CD8-positive, alpha-beta memory T cell (primary cell): Measurements from ENCODE around the gene MAML2. TPM values are rescaled to one million over a fixed set of nuclear protein-coding genes. Genes with fewer than 3 reads are reported as not detected.
A peak's percentile ranks its signal among the peaks of the same experiment; 100 is the strongest.

Source experiments
- CTCF ChIA-PET: fragments of 350-600 bp; sonication (Branson Sonifier 250); formaldehyde crosslinking; loops from one replicate; lab custom pipeline; 2021; ENCODE audit warnings: antibody characterized with exemption; lab: Charles Lee
- POLR2A ChIA-PET: fragments of 350-600 bp; sonication (Branson Sonifier 250); formaldehyde crosslinking; loops from one replicate; lab custom pipeline; 2021; ENCODE audit warnings: antibody characterized with exemption; lab: Charles Lee
- DNase-seq, 5 donors: peaks; one replicate each; pipeline versions ENCODE4 v3.0.0 to v3.0.0-alpha.2; 2020 to 2022; ENCODE audit warnings: mixed read lengths in 1 of 5
- H3K27ac ChIP-seq: one replicate; pipeline ENCODE4 v1.7.0; 2013; ENCODE audit warnings: low read depth, mild to moderate bottlenecking, low read length, moderate library complexity
- H3K27me3 ChIP-seq: 2 replicates; pipeline ENCODE4 v1.7.0; 2013; ENCODE audit warnings: low read length, mild to moderate bottlenecking; ENCODE audit not compliant: insufficient read depth, poor library complexity, severe bottlenecking
- H3K36me3 ChIP-seq: 2 replicates; pipeline ENCODE4 v1.7.0; 2013; ENCODE audit warnings: mild to moderate bottlenecking, low read length, moderate library complexity; ENCODE audit not compliant: insufficient read depth
- H3K4me1 ChIP-seq: 2 replicates; pipeline ENCODE4 v1.7.0; 2013; ENCODE audit warnings: mild to moderate bottlenecking, low read length, moderate library complexity; ENCODE audit not compliant: insufficient read depth
- H3K4me3 ChIP-seq: 2 replicates; pipeline ENCODE4 v1.7.0; 2013; ENCODE audit warnings: mild to moderate bottlenecking, low read length
- H3K9me3 ChIP-seq: 2 replicates; pipeline ENCODE4 v1.7.0; 2013; ENCODE audit warnings: mild to moderate bottlenecking, low read length
- H3K27ac Mint-ChIP-seq, 8 donors: one replicate each; pipeline ENCODE4 v1.8.0; 2020 to 2021; ENCODE audit warnings: mixed read lengths in 8 of 8, mild to moderate bottlenecking in 6 of 8, inconsistent platforms in 3 of 8, moderate library complexity in 3 of 8
- H3K27me3 Mint-ChIP-seq, 2 donors: one replicate each; pipeline ENCODE4 v1.8.0; 2020 to 2021; ENCODE audit warnings: mixed read lengths in 2 of 2, mild to moderate bottlenecking in 1 of 2, moderate library complexity in 1 of 2
- H3K36me3 Mint-ChIP-seq, 3 donors: one replicate each; pipeline ENCODE4 v1.8.0; 2020 to 2021; ENCODE audit warnings: mixed read lengths in 3 of 3, inconsistent platforms in 1 of 3, mild to moderate bottlenecking in 1 of 3
- H3K4me1 Mint-ChIP-seq, 3 donors: one replicate each; pipeline ENCODE4 v1.8.0; 2020 to 2021; ENCODE audit warnings: mixed read lengths in 3 of 3, inconsistent platforms in 1 of 3, mild to moderate bottlenecking in 1 of 3
- H3K4me3 Mint-ChIP-seq, 7 donors: one replicate each; pipeline ENCODE4 v1.8.0; 2020 to 2021; ENCODE audit warnings: mixed read lengths in 7 of 7, mild to moderate bottlenecking in 6 of 7, moderate library complexity in 4 of 7, inconsistent platforms in 2 of 7
- H3K9me3 Mint-ChIP-seq, 5 donors: one replicate each; pipeline ENCODE4 v1.8.0; 2020 to 2022; ENCODE audit warnings: mixed read lengths in 5 of 5, mild to moderate bottlenecking in 3 of 5, moderate library complexity in 2 of 5, inconsistent platforms in 1 of 5
- polyA plus RNA-seq: library from polyadenylated mRNA; unstranded; fragments of 300-500 nt; fragmentation: Illumina TruSeq; gene quantifications from one replicate; pipeline ENCODE4 v1.2.3, GENCODE V29; 2021
- total RNA-seq, 2 experiments: library from RNA; stranded (reverse); gene quantifications; one replicate each; pipeline ENCODE4 v1.2.3, GENCODE V29; 2021

MAML2 gene
- total and polyA plus RNA-seq, 3 experiments from 2014 or later, result 11.1 to 15.9 (median 15.6) TPM

DNA sequence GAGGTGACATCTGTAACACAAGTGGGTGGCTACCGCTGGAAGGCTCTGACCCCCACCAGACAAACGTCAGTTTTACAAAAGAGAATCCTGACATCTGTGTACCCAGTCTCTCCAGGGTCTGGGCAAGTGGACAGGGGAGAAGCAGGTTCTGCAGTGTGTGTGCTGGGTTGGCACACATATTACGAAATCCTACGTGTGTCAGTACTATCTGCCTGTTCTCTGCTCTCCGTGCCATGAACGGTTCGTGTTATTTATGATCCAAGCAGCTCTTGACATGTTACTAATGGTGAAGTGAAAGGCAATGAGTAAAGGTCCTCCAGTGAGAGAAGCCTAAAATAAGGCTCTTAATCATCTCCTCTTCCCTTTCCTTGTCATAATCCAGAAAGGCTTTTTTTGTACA lies 217.6 kb downstream of the MAML2 start:
- ChIA-PET CTCF (no interaction called here), POLR2A (no interaction called here)
- DNase-seq, result no peak
- H3K4me1 Mint-ChIP-seq, result peaks cover 42 to 70% (median 69%) of the 10 kb centered on the region in 3 donors
- no peaks in the 10 kb centered on the region for H3K9me3 Mint-ChIP-seq
- H3K4me3 Mint-ChIP-seq, result no peak overlapping the region
- Histone ChIP-seq H3K4me3 (no peak overlapping the region), H3K27ac (no peak overlapping the region), H3K4me1 (peaks cover 21% of the 10 kb centered on the region), H3K36me3 (no peaks in the 10 kb centered on the region), H3K9me3 (no peaks in the 10 kb centered on the region), H3K27me3 (no peaks in the 10 kb centered on the region)
- H3K36me3 Mint-ChIP-seq, result peaks cover 7 to 12% (median 7%) of the 10 kb centered on the region in 3 donors
- H3K27ac Mint-ChIP-seq, result peak overlapping the region in 1 of 8 donors; percentile 72
- H3K27me3 Mint-ChIP-seq, result no peaks in the 10 kb centered on the region

DNA sequence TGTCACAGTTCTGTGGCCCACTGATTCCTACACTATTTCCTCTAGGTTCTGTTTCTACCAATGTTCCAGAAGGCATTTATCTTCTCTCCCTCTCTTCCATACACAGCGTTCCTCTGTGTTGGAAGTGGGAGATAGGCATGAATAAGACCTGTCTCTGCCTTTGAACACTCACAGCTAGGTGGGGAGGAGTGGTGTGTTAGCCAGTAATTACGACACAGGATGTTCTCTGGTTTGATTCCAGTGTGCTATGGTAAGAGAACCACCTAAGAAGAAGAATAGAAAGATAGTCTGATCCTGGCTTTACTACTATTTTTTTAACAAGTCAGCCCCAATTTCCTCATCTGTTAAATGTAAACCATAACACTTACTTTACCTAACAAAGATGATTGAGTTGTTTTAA lies 218.8 kb downstream of the MAML2 start:
- H3K9me3 Mint-ChIP-seq, result no peaks in the 10 kb centered on the region
- H3K9me3 ChIP-seq, result no peaks in the 10 kb centered on the region
- no peaks in the 10 kb centered on the region for H3K27me3 Mint-ChIP-seq
- peak overlapping the region in 5 of 8 donors; percentile 17 to 83 (median 63) for H3K27ac Mint-ChIP-seq
- DNase-seq, result peak in 2 of 5 donors; percentile 23 to 52
- no peak overlapping the region for H3K27ac ChIP-seq
- no peak overlapping the region for H3K4me3 ChIP-seq
- H3K27me3 ChIP-seq, result no peaks in the 10 kb centered on the region
- peak overlapping the region in 3 of 7 donors; percentile 15 to 52 (median 32) for H3K4me3 Mint-ChIP-seq
- ChIA-PET CTCF (no interaction called here), POLR2A (interaction anchor here (0.7 kb wide), 1 partner anchor 189 kb away, joined by 8 read pairs; no protein-coding TSS in a partner anchor)
- H3K4me1 ChIP-seq, result peaks cover 21% of the 10 kb centered on the region
- no peaks in the 10 kb centered on the region for H3K36me3 ChIP-seq
- H3K4me1 Mint-ChIP-seq, result peaks cover 41 to 63% (median 62%) of the 10 kb centered on the region in 3 donors
- peaks cover 4 to 10% (median 9%) of the 10 kb centered on the region in 3 donors for H3K36me3 Mint-ChIP-seq

DNA sequence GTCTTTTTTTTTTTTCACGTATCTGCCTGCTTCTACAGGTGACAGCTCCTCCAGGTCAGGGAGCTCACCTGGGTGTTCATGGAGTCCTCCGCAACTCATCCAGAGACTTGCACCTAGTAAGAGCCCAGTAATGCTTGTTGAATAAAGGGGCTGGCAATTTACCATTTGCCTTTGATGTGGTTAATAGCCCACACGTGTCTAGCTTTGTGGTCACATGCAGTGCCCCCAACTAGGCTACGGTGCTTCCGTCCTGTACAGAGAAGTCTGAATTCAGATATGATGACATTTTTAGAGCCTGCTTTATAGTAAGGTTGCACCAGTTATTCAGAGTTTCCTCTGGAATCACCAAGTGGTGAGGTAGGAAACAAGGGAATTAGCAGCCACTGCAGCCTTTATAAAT lies 219.7 kb downstream of the MAML2 start:
- Histone ChIP-seq H3K9me3 (no peaks in the 10 kb centered on the region), H3K4me3 (no peak overlapping the region), H3K27me3 (no peaks in the 10 kb centered on the region), H3K4me1 (peaks cover 21% of the 10 kb centered on the region), H3K27ac (no peak overlapping the region), H3K36me3 (no peaks in the 10 kb centered on the region)
- ChIA-PET CTCF (interaction anchor here (3.0 kb wide), 1 partner anchor 219 kb away, joined by 21 read pairs; the partner anchor contains the start of gene MAML2), POLR2A (interaction anchor here (0.7 kb wide), 1 partner anchor 190 kb away, joined by 8 read pairs; no protein-coding TSS in a partner anchor)
- DNase-seq, result peak in 3 of 5 donors; percentile 36 to 71 (median 50)
- H3K4me1 Mint-ChIP-seq, result peaks cover 38 to 59% (median 57%) of the 10 kb centered on the region in 3 donors
- peak overlapping the region in 5 of 7 donors; percentile 59 to 74 (median 63) for H3K4me3 Mint-ChIP-seq
- peak overlapping the region in 7 of 8 donors; percentile 26 to 79 (median 65) for H3K27ac Mint-ChIP-seq
- H3K36me3 Mint-ChIP-seq, result peaks cover 4 to 10% (median 9%) of the 10 kb centered on the region in 3 donors
- no peaks in the 10 kb centered on the region for H3K9me3 Mint-ChIP-seq
- H3K27me3 Mint-ChIP-seq, result no peaks in the 10 kb centered on the region

DNA sequence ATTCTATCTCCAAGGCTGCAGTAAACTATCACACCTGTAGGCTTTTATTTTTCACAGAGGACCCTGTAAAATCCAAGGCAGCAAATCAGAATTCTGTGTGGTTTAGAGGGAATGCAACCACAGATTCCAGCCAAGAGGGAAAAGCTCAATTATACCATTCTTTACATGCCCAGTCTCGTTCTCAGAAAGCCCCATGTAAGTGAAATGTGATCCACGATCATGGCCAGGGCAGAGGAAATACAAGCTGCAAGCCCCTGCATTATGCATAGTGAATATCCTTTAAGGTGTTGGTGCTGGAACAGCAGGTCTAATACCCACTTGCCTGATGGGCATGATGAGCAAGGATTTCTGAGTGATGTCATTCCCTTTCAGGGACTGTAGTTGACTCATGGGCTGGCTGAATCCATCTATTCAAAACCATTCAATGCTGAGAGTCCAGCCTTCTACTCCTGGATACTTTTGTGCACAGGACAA lies 220.4 kb downstream of the MAML2 start:
- CTCF ChIA-PET, result interaction anchor here (3.0 kb wide), 1 partner anchor 220 kb away, joined by 21 read pairs; the partner anchor contains the start of gene MAML2
- DNase-seq, result no peak
- H3K4me1 ChIP-seq, result peaks cover 21% of the 10 kb centered on the region
- peaks cover 6 to 10% (median 9%) of the 10 kb centered on the region in 3 donors for H3K36me3 Mint-ChIP-seq
- H3K9me3 Mint-ChIP-seq, result no peaks in the 10 kb centered on the region
- H3K27ac ChIP-seq, result no peak overlapping the region
- peak overlapping the region in 2 of 7 donors; percentile 59 to 63 for H3K4me3 Mint-ChIP-seq
- POLR2A ChIA-PET, result no interaction called here
- H3K4me3 ChIP-seq, result no peak overlapping the region
- no peaks in the 10 kb centered on the region for H3K27me3 Mint-ChIP-seq
- H3K27ac Mint-ChIP-seq, result peak overlapping the region in 3 of 8 donors; percentile 10 to 65 (median 60)
- no peaks in the 10 kb centered on the region for H3K9me3 ChIP-seq
- peaks cover 36 to 54% (median 52%) of the 10 kb centered on the region in 3 donors for H3K4me1 Mint-ChIP-seq
- no peaks in the 10 kb centered on the region for H3K36me3 ChIP-seq
- H3K27me3 ChIP-seq, result no peaks in the 10 kb centered on the region

DNA sequence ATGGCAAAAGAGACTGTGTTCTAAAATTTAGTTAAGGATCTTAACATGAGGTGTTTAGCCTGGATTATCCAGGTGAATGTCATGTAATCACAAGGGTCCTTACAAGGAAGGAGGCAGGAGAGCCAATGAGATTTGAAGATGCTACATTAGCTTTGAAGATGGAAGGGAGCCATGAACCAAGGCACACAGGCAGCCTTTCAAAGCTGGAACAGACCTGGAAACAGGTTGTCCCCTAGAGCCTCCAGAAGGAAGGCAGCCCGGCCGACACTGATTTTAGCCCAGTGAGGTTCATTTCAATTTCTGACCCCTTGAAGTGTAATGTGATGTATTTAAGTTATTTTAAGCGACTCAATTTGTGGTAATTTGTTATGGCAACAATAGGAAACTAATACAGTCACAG lies 223.8 kb downstream of the MAML2 start:
- H3K36me3 ChIP-seq, result no peaks in the 10 kb centered on the region
- no peaks in the 10 kb centered on the region for H3K27me3 Mint-ChIP-seq
- peaks cover 0 to 22% (median 7%) of the 10 kb centered on the region in 3 donors for H3K36me3 Mint-ChIP-seq
- H3K9me3 ChIP-seq, result no peaks in the 10 kb centered on the region
- no peak overlapping the region for H3K4me3 ChIP-seq
- no peak for DNase-seq
- H3K4me1 ChIP-seq, result peaks cover 15% of the 10 kb centered on the region
- CTCF ChIA-PET, result interaction anchor here (0.9 kb wide), 1 partner anchor 224 kb away, joined by 3 read pairs; the partner anchor contains the start of gene MAML2
- POLR2A ChIA-PET, result no interaction called here
- H3K4me1 Mint-ChIP-seq, result peaks cover 24 to 42% (median 40%) of the 10 kb centered on the region in 3 donors
- H3K27ac Mint-ChIP-seq, result no peak overlapping the region
- no peaks in the 10 kb centered on the region for H3K27me3 ChIP-seq
- H3K9me3 Mint-ChIP-seq, result no peaks in the 10 kb centered on the region
- no peak overlapping the region for H3K27ac ChIP-seq
- no peak overlapping the region for H3K4me3 Mint-ChIP-seq

DNA sequence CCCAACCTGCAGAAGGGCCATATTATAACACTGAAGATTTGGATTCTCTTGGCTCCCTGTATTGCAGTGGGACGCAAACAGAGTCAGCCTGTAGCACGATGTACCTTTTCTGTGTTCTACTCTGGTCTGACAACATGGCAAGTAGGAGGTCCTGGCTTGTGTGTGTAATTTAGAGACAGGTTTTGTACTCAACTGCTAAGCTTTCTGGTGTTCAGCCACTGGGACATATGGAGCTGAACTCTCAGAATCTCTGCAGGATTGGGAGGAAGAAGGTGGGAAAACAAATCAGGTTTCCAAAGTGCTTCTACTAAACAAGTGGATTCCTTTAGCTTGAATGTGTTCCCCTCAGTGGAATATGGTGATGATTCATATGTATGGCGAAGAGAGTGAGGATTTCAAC lies 226.6 kb downstream of the MAML2 start:
- Histone ChIP-seq H3K27me3 (no peaks in the 10 kb centered on the region), H3K9me3 (no peaks in the 10 kb centered on the region), H3K4me3 (no peak overlapping the region), H3K36me3 (no peaks in the 10 kb centered on the region), H3K4me1 (peaks cover 7% of the 10 kb centered on the region), H3K27ac (no peak overlapping the region)
- H3K27me3 Mint-ChIP-seq, result no peaks in the 10 kb centered on the region
- no peaks in the 10 kb centered on the region for H3K9me3 Mint-ChIP-seq
- peaks cover 0 to 19% (median 6%) of the 10 kb centered on the region in 3 donors for H3K36me3 Mint-ChIP-seq
- POLR2A ChIA-PET, result no interaction called here
- CTCF ChIA-PET, result interaction anchor here (3.4 kb wide), 1 partner anchor 226 kb away, joined by 18 read pairs; the partner anchor contains the start of gene MAML2
- peaks cover 17 to 48% (median 40%) of the 10 kb centered on the region in 3 donors for H3K4me1 Mint-ChIP-seq
- DNase-seq, result no peak
- no peak overlapping the region for H3K4me3 Mint-ChIP-seq
- peak overlapping the region in 1 of 8 donors; percentile 85 for H3K27ac Mint-ChIP-seq

DNA sequence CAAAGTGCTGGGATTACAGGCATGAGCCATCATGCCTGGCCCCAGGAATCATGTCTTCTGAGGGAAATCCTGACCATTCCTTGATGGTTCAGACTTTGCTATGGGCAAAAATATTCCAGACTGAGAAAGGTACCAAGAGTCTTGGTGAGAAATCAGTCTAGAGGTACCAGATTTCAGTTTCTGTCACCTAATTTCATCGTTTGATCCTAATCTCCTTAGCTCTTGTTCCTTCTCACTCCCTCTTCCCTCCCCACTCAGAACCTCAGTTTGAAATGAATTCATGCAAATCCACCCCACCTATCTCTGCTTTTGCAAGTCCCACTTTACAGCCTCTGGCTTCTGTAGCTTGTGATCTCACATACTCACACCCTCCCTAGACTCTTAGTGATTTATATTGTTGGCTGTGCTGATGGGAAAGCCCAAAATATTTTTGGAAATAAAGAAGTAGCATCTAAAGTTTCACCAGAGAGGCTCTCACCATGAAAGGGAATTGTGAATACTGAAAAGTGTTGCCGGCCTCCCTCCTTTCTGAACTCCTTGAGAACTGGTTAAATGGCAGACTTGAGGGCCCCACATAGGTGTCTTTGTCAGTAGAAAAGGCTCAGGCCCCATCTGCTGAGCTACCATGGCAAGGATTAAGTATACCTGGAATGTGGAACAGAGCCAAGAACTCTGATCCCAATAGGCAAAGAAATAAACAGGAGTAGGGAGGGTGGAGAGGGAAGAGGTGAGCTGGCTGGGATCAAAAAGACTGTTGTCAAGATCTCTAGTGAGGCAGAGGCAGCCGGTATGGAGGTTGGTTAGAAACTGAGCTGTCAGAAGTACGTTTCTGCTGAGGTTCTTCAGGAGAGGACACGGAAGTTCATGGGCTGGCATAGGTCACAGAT lies 228.6 kb downstream of the MAML2 start:
- Histone ChIP-seq H3K27me3 (no peaks in the 10 kb centered on the region), H3K4me3 (no peak overlapping the region), H3K27ac (no peak overlapping the region), H3K36me3 (no peaks in the 10 kb centered on the region), H3K4me1 (peaks cover 7% of the 10 kb centered on the region), H3K9me3 (no peaks in the 10 kb centered on the region)
- H3K4me3 Mint-ChIP-seq, result no peak overlapping the region
- DNase-seq, result no peak
- peaks cover 17 to 52% (median 44%) of the 10 kb centered on the region in 3 donors for H3K4me1 Mint-ChIP-seq
- peaks cover 0 to 22% (median 6%) of the 10 kb centered on the region in 3 donors for H3K36me3 Mint-ChIP-seq
- peak overlapping the region in 5 of 8 donors; percentile 37 to 89 (median 64) for H3K27ac Mint-ChIP-seq
- ChIA-PET POLR2A (no interaction called here), CTCF (no interaction called here)
- H3K9me3 Mint-ChIP-seq, result no peaks in the 10 kb centered on the region
- no peaks in the 10 kb centered on the region for H3K27me3 Mint-ChIP-seq
